Muscle of leg (tissue), 11 donors: Measurements from ENCODE around the gene CFAP410. TPM values are rescaled to one million over a fixed set of nuclear protein-coding genes. Genes with fewer than 3 reads are reported as not detected.

Experiments
- DNase-seq: peaks from one replicate; pipeline ENCODE4 v3.0.0; 2013
- H3K27ac ChIP-seq: one replicate; pipeline ENCODE4 v1.5.1; 2013; ENCODE audit warnings: mild to moderate bottlenecking, low read length, control low read depth
- H3K27me3 ChIP-seq: one replicate; pipeline ENCODE4 v1.6.1; 2013; ENCODE audit warnings: low read length; ENCODE audit not compliant: control insufficient read depth, insufficient read depth
- H3K36me3 ChIP-seq: one replicate; pipeline ENCODE4 v1.6.1; 2013; ENCODE audit warnings: low read length; ENCODE audit not compliant: control insufficient read depth, insufficient read depth
- H3K4me1 ChIP-seq: one replicate; pipeline ENCODE4 v1.6.1; 2013; ENCODE audit warnings: low read length; ENCODE audit not compliant: control insufficient read depth, insufficient read depth
- H3K4me3 ChIP-seq: one replicate; pipeline ENCODE4 v1.5.1; 2013; ENCODE audit warnings: low read length, control low read depth
- H3K9me3 ChIP-seq: replicated peaks from 2 replicates; pipeline ENCODE4 v1.6.1; 2013; ENCODE audit warnings: low read depth, low read length; ENCODE audit not compliant: control insufficient read depth
- WGBS: methylation state at CpG from one replicate; pipeline ENCODE4 v1.1.5; 2013; ENCODE audit warnings: missing lambda C conversion rate; ENCODE audit not compliant: insufficient coverage; 5-methylcytosine and 5-hydroxymethylcytosine counted together
- polyA plus RNA-seq, 8 donors: library from polyadenylated mRNA; unstranded; fragments of 120-200 nt; gene quantifications; one replicate each; pipeline versions ENCODE4 v1.2.1 to v1.2.3, GENCODE V29; 2013; ENCODE audit warnings: inconsistent platforms in 1 of 8, low replicate concordance in 1 of 8; ENCODE audit not compliant: insufficient read length in 8 of 8, insufficient read depth in 1 of 8
- total RNA-seq: library from RNA; stranded (reverse); fragments of 120-200 nt; gene quantifications from one replicate; pipeline ENCODE4 v1.2.4, GENCODE V29; 2013

Gene CFAP410
- total and polyA plus RNA-seq, 9 donors = 15.9 to 23.9 (median 19.8) TPM

GRCh38 chr21:44337941-44338895 is 972 bp downstream of the CFAP410 start:
- DNase-seq = peak; percentile 86
- WGBS = 6% methylated on average over 14 of the region's 47 CpGs
- Histone ChIP-seq H3K4me1 (peaks cover 26% of the 10 kb centered on the region), H3K27ac (peak overlapping the region; percentile 90), H3K9me3 (no peaks in the 10 kb centered on the region), H3K4me3 (peak overlapping the region; percentile 42), H3K27me3 (no peaks in the 10 kb centered on the region), H3K36me3 (peaks cover 24% of the 10 kb centered on the region)

- H3K4me3 ChIP-seq = no peak overlapping the region
- H3K27ac ChIP-seq = no peak overlapping the region
- WGBS = 40% methylated on average over 1 of the region's 3 CpGs
- peaks cover 28% of the 10 kb centered on the region for H3K4me1 ChIP-seq
- no peaks in the 10 kb centered on the region for H3K9me3 ChIP-seq
- H3K27me3 ChIP-seq = no peaks in the 10 kb centered on the region
- peak; percentile 64 for DNase-seq
- peaks cover 31% of the 10 kb centered on the region for H3K36me3 ChIP-seq
Measured at GRCh38 chr21:44337449-44337848, 1.7 kb downstream of the CFAP410 start.

- Histone ChIP-seq H3K27ac (no peak overlapping the region), H3K4me1 (peaks cover 28% of the 10 kb centered on the region), H3K27me3 (no peaks in the 10 kb centered on the region), H3K36me3 (peaks cover 44% of the 10 kb centered on the region), H3K9me3 (no peaks in the 10 kb centered on the region), H3K4me3 (no peak overlapping the region)
- WGBS = 93% methylated on average over 19 of the region's 24 CpGs
- no peak for DNase-seq
Measured at GRCh38 chr21:44335266-44336059, 3.7 kb downstream of the CFAP410 start.

- no peak for DNase-seq
- no peaks in the 10 kb centered on the region for H3K27me3 ChIP-seq
- no peak overlapping the region for H3K4me3 ChIP-seq
- no peaks in the 10 kb centered on the region for H3K9me3 ChIP-seq
- 93% methylated on average over 14 of the region's 26 CpGs for WGBS
- peaks cover 19% of the 10 kb centered on the region for H3K4me1 ChIP-seq
- H3K36me3 ChIP-seq = peaks cover 48% of the 10 kb centered on the region
- H3K27ac ChIP-seq = no peak overlapping the region
Measured at GRCh38 chr21:44334329-44335030, 4.7 kb downstream of the CFAP410 start.

GRCh38 chr21:44333509-44334328 is 5.5 kb downstream of the CFAP410 start:
- H3K4me1 ChIP-seq = peaks cover 19% of the 10 kb centered on the region
- no peaks in the 10 kb centered on the region for H3K27me3 ChIP-seq
- H3K36me3 ChIP-seq = peaks cover 53% of the 10 kb centered on the region
- WGBS = 49% methylated on average over 44 of the region's 45 CpGs
- H3K27ac ChIP-seq = no peak overlapping the region
- H3K4me3 ChIP-seq = no peak overlapping the region
- DNase-seq = peak; percentile 59
- no peaks in the 10 kb centered on the region for H3K9me3 ChIP-seq

- H3K4me1 ChIP-seq = peaks cover 13% of the 10 kb centered on the region
- WGBS = 94% methylated on average over 22 of the region's 22 CpGs
- H3K27ac ChIP-seq = no peak overlapping the region
- H3K4me3 ChIP-seq = no peak overlapping the region
- H3K27me3 ChIP-seq = no peaks in the 10 kb centered on the region
- no peaks in the 10 kb centered on the region for H3K9me3 ChIP-seq
- peaks cover 55% of the 10 kb centered on the region for H3K36me3 ChIP-seq
- no peak for DNase-seq
Measured at GRCh38 chr21:44332965-44333364, 6.2 kb downstream of the CFAP410 start.

GRCh38 chr21:44332383-44332782 is 6.8 kb downstream of the CFAP410 start:
- Histone ChIP-seq H3K27me3 (no peaks in the 10 kb centered on the region), H3K36me3 (peaks cover 61% of the 10 kb centered on the region), H3K4me1 (peaks cover 12% of the 10 kb centered on the region), H3K9me3 (no peaks in the 10 kb centered on the region), H3K27ac (no peak overlapping the region), H3K4me3 (no peak overlapping the region)
- 87% methylated on average over 17 of the region's 17 CpGs for WGBS
- DNase-seq = no peak

- 60% methylated on average over 19 of the region's 20 CpGs for WGBS
- no peak for DNase-seq
- Histone ChIP-seq H3K4me1 (peaks cover 12% of the 10 kb centered on the region), H3K9me3 (no peaks in the 10 kb centered on the region), H3K36me3 (peaks cover 61% of the 10 kb centered on the region), H3K4me3 (no peak overlapping the region), H3K27ac (no peak overlapping the region), H3K27me3 (no peaks in the 10 kb centered on the region)
Measured at GRCh38 chr21:44331650-44332307, 7.4 kb downstream of the CFAP410 start.

- DNase-seq = no peak
- H3K27ac ChIP-seq = no peak overlapping the region
- peaks cover 12% of the 10 kb centered on the region for H3K4me1 ChIP-seq
- H3K4me3 ChIP-seq = no peak overlapping the region
- WGBS = 82% methylated on average over 16 of the region's 16 CpGs
- H3K27me3 ChIP-seq = no peaks in the 10 kb centered on the region
- H3K36me3 ChIP-seq = peaks cover 58% of the 10 kb centered on the region
- no peaks in the 10 kb centered on the region for H3K9me3 ChIP-seq
Measured at GRCh38 chr21:44331209-44331608, 8.0 kb downstream of the CFAP410 start.
